Upper lobe of left lung (tissue), 6 donors: Measurements from ENCODE around the gene CSF1. TPM values are rescaled to one million over a fixed set of nuclear protein-coding genes. Genes with fewer than 3 reads are reported as not detected.
A peak's percentile ranks its signal among the peaks of the same experiment; 100 is the strongest.
"Not testable (repeated sequence)": the region's sequence is repeated elsewhere in the genome, so short reads cannot be mapped to it uniquely, and the experiment has no call there.

Experiments used
- ATAC-seq, 2 donors: fragments of 200-7000 bp; cut with Tn5 transposase; one replicate each; pipeline ENCODE4 v1.9.1; 2022; ENCODE audit warnings: mild to moderate bottlenecking in 2 of 2, moderate library complexity in 2 of 2; ENCODE audit not compliant: low FRiP score in 2 of 2
- DNase-seq, 2 donors: peaks; one replicate each; pipeline ENCODE4 v3.0.0-alpha.2; 2019 to 2020
- H3K27ac ChIP-seq, 4 donors: fragments of 200-600 bp; sonication (generic); one replicate each; pipeline ENCODE4 v1.5.1; 2016 to 2019
- H3K27me3 ChIP-seq, 4 donors: fragments of 200-600 bp; sonication (generic); one replicate each; pipeline ENCODE4 v1.5.1; 2017 to 2019
- H3K36me3 ChIP-seq, 4 donors: fragments of 200-600 bp; sonication (generic); one replicate each; pipeline ENCODE4 v1.5.1; 2016 to 2019
- H3K4me1 ChIP-seq, 4 donors: fragments of 200-600 bp; sonication (generic); one replicate each; pipeline ENCODE4 v1.5.1; 2018 to 2019
- H3K4me3 ChIP-seq, 4 donors: fragments of 200-600 bp; sonication (generic); one replicate each; pipeline ENCODE4 v1.5.1; 2017 to 2019; ENCODE audit warnings: mild to moderate bottlenecking in 2 of 4, moderate library complexity in 1 of 4
- H3K9me3 ChIP-seq, 4 donors: fragments of 200-600 bp; sonication (generic); one replicate each; pipeline ENCODE4 v1.5.1; 2018 to 2019
- EP300 ChIP-seq, 4 donors: sonication (generic); formaldehyde crosslinking; IDR thresholded peaks; one replicate each; pipeline ENCODE4 v1.5.1; 2017; ENCODE audit warnings: antibody characterized with exemption in 4 of 4, control low read depth in 2 of 4
- POLR2A ChIP-seq, 4 donors: fragments of 450-650 bp; IDR thresholded peaks; one replicate each; pipeline ENCODE4 v1.5.1; 2016 to 2017; ENCODE audit warnings: antibody characterized with exemption in 4 of 4, mild to moderate bottlenecking in 2 of 4
- POLR2AphosphoS5 ChIP-seq, 2 donors: sonication (generic); formaldehyde crosslinking; IDR thresholded peaks; one replicate each; pipeline ENCODE4 v1.5.1; 2017; ENCODE audit warnings: antibody characterized with exemption in 2 of 2
- WGBS, 2 donors: methylation state at CpG; one replicate each; pipeline ENCODE4 v1.1.5; 2017 to 2018; 5-methylcytosine and 5-hydroxymethylcytosine counted together
- total RNA-seq, 6 donors: library from RNA; depleted of rRNA in 4 of 6; stranded (reverse); fragments of >200 nt in 4 of 6; gene quantifications; one replicate each; pipeline versions ENCODE4 v1.1.0 to v1.2.1, GENCODE V29; 2016 to 2021
- TF ChIP-seq, protein P1 (sequence below), 6 experiments: fragments of 450-650 bp in 4 of 6; fragments of 200-600 bp in 2 of 6; sonication (generic) in 2 of 6; IDR thresholded peaks; one replicate each; pipeline ENCODE4 v1.5.1; 2016 to 2019; ENCODE audit warnings: antibody characterized with exemption in 6 of 6
- donor health status: DM: no; HTN: no; CAD: no; lungs with moderate emphysema.
- donor health status: DM: no; HTN: yes; CAD: no; lungs with severe emphysema.

The CSF1 gene
- total RNA-seq, 6 donors from 2014 or later = 19.4 to 106 (median 36.5) TPM

DNA sequence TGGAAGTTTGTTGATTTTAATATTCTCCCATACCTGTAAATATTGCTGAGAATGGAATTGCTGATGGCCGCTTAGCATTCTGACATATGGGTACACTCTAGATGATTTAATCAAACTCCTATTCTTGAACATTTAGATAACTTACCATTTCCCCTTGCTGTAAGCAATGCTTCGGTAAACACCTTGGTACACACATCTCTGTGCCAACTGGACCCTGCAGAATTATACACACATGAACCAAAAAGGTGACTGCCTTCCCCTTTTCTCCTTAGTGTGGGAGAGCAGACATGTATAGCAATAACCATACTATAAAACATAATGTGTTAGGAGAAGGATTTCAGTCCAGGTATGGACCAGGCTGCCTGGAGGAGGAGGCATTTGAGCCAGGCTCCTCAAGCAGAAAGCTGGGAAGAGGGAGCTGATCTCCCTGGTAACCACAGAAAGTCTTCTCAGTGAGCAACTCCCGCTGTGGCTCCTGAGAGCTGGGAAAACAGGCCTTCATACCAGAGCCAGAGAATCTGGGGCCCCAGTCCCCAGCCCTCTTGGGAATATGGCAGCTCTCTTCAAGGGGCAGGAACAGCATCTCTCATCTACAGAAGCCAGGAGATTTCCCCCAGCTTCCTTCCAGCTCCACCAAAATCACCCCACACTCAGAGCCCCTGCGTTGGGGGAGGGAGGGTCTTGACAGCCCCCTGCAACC, 33.9 kb upstream of the CSF1 start:
- ATAC-seq = peak in 1 of 2 donors; percentile 3
- H3K27ac ChIP-seq = peak overlapping the region; percentile 81 to 91 (median 88)
- WGBS, 2 donors = 74 to 79% methylated on average over 3 to 4 of the region's 4 CpGs
- no peaks in the 10 kb centered on the region for H3K36me3 ChIP-seq
- no peak for DNase-seq
- TF ChIP-seq, protein P1, sequence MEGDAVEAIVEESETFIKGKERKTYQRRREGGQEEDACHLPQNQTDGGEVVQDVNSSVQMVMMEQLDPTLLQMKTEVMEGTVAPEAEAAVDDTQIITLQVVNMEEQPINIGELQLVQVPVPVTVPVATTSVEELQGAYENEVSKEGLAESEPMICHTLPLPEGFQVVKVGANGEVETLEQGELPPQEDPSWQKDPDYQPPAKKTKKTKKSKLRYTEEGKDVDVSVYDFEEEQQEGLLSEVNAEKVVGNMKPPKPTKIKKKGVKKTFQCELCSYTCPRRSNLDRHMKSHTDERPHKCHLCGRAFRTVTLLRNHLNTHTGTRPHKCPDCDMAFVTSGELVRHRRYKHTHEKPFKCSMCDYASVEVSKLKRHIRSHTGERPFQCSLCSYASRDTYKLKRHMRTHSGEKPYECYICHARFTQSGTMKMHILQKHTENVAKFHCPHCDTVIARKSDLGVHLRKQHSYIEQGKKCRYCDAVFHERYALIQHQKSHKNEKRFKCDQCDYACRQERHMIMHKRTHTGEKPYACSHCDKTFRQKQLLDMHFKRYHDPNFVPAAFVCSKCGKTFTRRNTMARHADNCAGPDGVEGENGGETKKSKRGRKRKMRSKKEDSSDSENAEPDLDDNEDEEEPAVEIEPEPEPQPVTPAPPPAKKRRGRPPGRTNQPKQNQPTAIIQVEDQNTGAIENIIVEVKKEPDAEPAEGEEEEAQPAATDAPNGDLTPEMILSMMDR (IDR thresholded peaks at IDR 0.05) = no peak
- TF ChIP-seq POLR2A (IDR thresholded peaks at IDR 0.05) = no peak
- TF ChIP-seq POLR2AphosphoS5 (IDR thresholded peaks at IDR 0.05) = no peak
- TF ChIP-seq EP300 (IDR thresholded peaks at IDR 0.05) = no peak
- no peak overlapping the region for H3K4me3 ChIP-seq
- H3K4me1 ChIP-seq = peaks cover 25 to 46% (median 34%) of the 10 kb centered on the region in 4 donors
- no peaks in the 10 kb centered on the region for H3K9me3 ChIP-seq
- H3K27me3 ChIP-seq = no peaks in the 10 kb centered on the region

DNA sequence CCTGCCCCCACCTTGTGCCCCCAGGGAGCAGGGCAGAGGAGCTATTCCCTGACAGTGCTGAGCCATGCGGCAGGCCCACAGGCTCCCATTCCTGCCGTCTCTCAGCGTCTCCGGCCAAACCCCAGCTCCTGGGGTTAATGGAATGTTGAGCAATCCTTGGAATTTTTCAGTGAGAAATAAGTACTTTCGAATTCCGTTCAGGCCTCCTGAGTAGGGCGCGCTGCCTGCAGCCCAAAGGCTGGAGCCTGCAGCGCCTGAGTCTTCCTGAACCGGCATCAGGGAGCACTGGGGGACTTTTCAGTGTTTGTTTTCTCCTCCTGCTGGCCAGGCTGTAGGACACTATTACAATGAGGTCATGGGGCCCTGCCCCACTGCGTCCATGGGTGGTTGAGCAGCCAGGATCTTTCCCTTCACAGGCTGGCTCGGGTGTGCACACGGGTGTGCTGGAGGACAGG, 33.3 kb upstream of the CSF1 start:
- H3K36me3 ChIP-seq = no peaks in the 10 kb centered on the region
- peak; percentile 92 to 94 for ATAC-seq
- no peaks in the 10 kb centered on the region for H3K9me3 ChIP-seq
- no peak overlapping the region for H3K4me3 ChIP-seq
- H3K4me1 ChIP-seq = peaks cover 21 to 46% (median 34%) of the 10 kb centered on the region in 4 donors
- TF ChIP-seq POLR2A (IDR thresholded peaks at IDR 0.05) = peak in 1 of 4 donors; percentile 40
- TF ChIP-seq EP300 (IDR thresholded peaks at IDR 0.05) = no peak
- TF ChIP-seq, protein P1 (IDR thresholded peaks at IDR 0.05) = peak in 5 of 6 experiments; percentile 22 to 76 (median 52)
- TF ChIP-seq POLR2AphosphoS5 (IDR thresholded peaks at IDR 0.05) = peak; percentile 24 to 52
- WGBS, 2 donors = 28 to 41% methylated on average over 8 to 13 of the region's 13 CpGs
- DNase-seq = peak; percentile 70 to 85
- no peaks in the 10 kb centered on the region for H3K27me3 ChIP-seq
- peak overlapping the region; percentile 81 to 91 (median 88) for H3K27ac ChIP-seq

GRCh38 chr1:109877776-109878175, 32.9 kb upstream of the CSF1 start:
- Histone ChIP-seq H3K9me3 (no peaks in the 10 kb centered on the region), H3K4me3 (no peak overlapping the region), H3K27me3 (no peaks in the 10 kb centered on the region), H3K4me1 (peaks cover 18 to 45% (median 33%) of the 10 kb centered on the region in 4 donors), H3K36me3 (no peaks in the 10 kb centered on the region), H3K27ac (peak overlapping the region; percentile 81 to 91 (median 88))
- no peak for ATAC-seq
- no peak for TF ChIP-seq POLR2A (IDR thresholded peaks at IDR 0.05)
- TF ChIP-seq, protein P1 (IDR thresholded peaks at IDR 0.05) = no peak
- no peak for TF ChIP-seq EP300 (IDR thresholded peaks at IDR 0.05)
- no peak for TF ChIP-seq POLR2AphosphoS5 (IDR thresholded peaks at IDR 0.05)
- no peak for DNase-seq
- WGBS, 2 donors = 27 to 59% methylated on average over 3 of the region's 3 CpGs

GRCh38 chr1:109878531-109879104, 32.0 kb upstream of the CSF1 start:
- ATAC-seq (no peak), DNase-seq (no peak)
- no peaks in the 10 kb centered on the region for H3K27me3 ChIP-seq
- peaks cover 19 to 43% (median 29%) of the 10 kb centered on the region in 4 donors for H3K4me1 ChIP-seq
- TF ChIP-seq POLR2A (IDR thresholded peaks at IDR 0.05) (no peak), EP300 (IDR thresholded peaks at IDR 0.05) (no peak)
- TF ChIP-seq, protein P1 (IDR thresholded peaks at IDR 0.05) = no peak
- H3K4me3 ChIP-seq = no peak overlapping the region
- H3K36me3 ChIP-seq = no peaks in the 10 kb centered on the region
- 82 to 88% methylated on average over 8 of the region's 8 CpGs for WGBS, 2 donors
- no peaks in the 10 kb centered on the region for H3K9me3 ChIP-seq
- peak overlapping the region in 2 of 4 donors; percentile 11 for H3K27ac ChIP-seq

DNA sequence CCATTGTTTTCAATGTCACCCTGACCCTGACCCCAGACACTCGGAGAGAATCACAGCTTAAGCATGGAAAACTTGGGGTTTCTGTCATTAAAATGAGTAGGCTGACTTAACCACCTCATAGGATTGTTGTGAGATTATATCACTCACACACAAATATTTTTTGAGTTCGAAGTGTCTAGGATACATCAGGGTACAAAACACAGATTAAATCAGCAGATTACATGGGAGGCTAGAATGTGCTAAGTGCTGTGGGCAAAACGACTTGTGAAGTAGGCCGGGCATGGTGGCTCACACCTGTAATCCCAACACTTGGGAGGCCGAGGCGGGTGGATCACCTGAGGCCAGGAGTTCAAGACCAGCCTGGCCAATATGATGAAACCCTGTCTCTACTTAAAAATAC, 31.3 kb upstream of the CSF1 start:
- H3K9me3 ChIP-seq, H3K27me3 ChIP-seq, H3K36me3 ChIP-seq, H3K4me3 ChIP-seq, ATAC-seq, DNase-seq: not testable (repeated sequence)
- Histone ChIP-seq H3K4me1 (peaks cover 27 to 45% (median 30%) of the 10 kb centered on the region in 4 donors), H3K27ac (peak overlapping the region in 1 of 4 donors; percentile 11)
- WGBS, 2 donors = 86 to 92% methylated on average over 4 to 6 of the region's 6 CpGs
